BJ (cell line): Measurements from ENCODE around the gene MXRA8. TPM values are rescaled to one million over a fixed set of nuclear protein-coding genes. Genes with fewer than 3 reads are reported as not detected.

ENCODE experiments used
- CTCF ChIA-PET: fragments of 350-600 bp; formaldehyde crosslinking; extraction: SDS; loops from one replicate; lab custom pipeline; 2021; ENCODE audit warnings: antibody characterized with exemption, inconsistent platforms; lab: Yijun Ruan, JAX
- POLR2A ChIA-PET: fragments of 300-600 bp; sonication (Branson Sonifier 250); formaldehyde crosslinking; extraction: SDS; loops from one replicate; lab custom pipeline; 2021; ENCODE audit warnings: antibody characterized with exemption; lab: Charles Lee
- DNase-seq: peaks from one replicate; pipeline ENCODE4 v3.0.0-alpha.2; 2011; ENCODE audit warnings: low read depth
- H3K27me3 ChIP-seq: 2 replicates; pipeline ENCODE4 v1.6.0; 2011; ENCODE audit warnings: low read length; ENCODE audit not compliant: control insufficient read depth, insufficient read depth
- H3K36me3 ChIP-seq: 2 replicates; pipeline ENCODE4 v1.5.1; 2011; ENCODE audit warnings: low read length; ENCODE audit not compliant: control insufficient read depth, insufficient read depth
- H3K4me3 ChIP-seq: 2 replicates; pipeline ENCODE4 v1.5.1; 2011; ENCODE audit warnings: low read depth, mild to moderate bottlenecking, control low read depth, low read length
- CTCF ChIP-seq: IDR thresholded peaks from 2 replicates; pipeline ENCODE4 v1.5.1; 2011; ENCODE audit warnings: low read depth, mild to moderate bottlenecking, control low read depth, inconsistent platforms, low read length, moderate library complexity; ENCODE audit not compliant: insufficient read depth
- polyA plus RNA-seq: library from polyadenylated mRNA; depleted of rRNA; stranded (reverse); fragments of >200 nt; gene quantifications from 2 replicates; pipeline ENCODE4 v1.2.3, GENCODE V29; 2011

MXRA8 gene
- polyA plus RNA-seq, 1 experiment: 702 TPM

DNA sequence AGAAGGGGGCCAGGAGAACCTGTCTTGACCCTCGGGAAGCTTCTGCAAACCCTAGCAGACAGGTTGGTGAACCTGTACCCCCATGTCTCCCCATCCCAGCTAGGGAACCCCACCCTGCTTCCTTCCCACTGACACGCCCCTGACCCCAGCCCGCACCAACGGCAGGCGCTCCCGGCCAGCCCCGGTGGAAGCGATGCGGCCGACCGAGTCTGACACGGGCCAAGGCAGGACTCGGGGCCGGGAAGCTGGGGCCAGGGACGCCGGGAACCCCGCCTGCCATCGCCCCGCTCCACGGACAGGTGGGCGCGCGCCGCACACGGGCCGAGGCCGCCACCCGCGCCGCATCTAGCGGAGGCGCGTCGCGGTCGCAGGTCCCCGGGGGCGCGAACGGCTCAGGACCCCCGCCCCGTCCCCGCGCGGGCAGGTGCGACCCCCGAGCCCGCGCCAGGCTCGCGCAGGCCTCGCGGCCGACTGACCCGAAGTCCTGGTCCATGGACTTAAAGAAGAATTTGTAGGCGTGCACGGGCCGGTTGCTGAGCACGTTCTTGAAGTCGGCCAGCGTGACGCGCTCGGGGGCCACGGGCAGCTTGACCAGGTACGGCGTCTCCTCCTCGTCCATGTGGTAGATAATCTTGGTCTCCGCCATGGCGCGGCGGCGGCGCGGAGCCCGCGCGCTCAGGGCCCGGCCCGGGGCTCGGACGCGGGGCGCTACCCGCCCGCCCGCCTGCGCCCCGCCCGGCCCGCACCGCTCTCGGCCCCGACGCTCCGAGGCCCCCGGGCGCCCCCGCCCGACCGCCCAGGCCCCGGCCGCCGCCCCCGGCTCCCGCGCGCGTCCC is 9.7 kb downstream of the MXRA8 start:
- POLR2A ChIA-PET: no interaction called here
- H3K27me3 ChIP-seq: no peaks in the 10 kb centered on the region
- peaks cover 18% of the 10 kb centered on the region for H3K36me3 ChIP-seq
- TF ChIP-seq CTCF: no peak
- peak overlapping the region; percentile 78 for H3K4me3 ChIP-seq
- no peak for DNase-seq
- CTCF ChIA-PET: interaction anchor here (0.5 to 3.6 kb wide), 15 partner anchors 9 to 346 kb away, joined by 3 to 46 read pairs (median 4); partner anchors contain the start of genes AURKAIP1 and CCNL2

DNA sequence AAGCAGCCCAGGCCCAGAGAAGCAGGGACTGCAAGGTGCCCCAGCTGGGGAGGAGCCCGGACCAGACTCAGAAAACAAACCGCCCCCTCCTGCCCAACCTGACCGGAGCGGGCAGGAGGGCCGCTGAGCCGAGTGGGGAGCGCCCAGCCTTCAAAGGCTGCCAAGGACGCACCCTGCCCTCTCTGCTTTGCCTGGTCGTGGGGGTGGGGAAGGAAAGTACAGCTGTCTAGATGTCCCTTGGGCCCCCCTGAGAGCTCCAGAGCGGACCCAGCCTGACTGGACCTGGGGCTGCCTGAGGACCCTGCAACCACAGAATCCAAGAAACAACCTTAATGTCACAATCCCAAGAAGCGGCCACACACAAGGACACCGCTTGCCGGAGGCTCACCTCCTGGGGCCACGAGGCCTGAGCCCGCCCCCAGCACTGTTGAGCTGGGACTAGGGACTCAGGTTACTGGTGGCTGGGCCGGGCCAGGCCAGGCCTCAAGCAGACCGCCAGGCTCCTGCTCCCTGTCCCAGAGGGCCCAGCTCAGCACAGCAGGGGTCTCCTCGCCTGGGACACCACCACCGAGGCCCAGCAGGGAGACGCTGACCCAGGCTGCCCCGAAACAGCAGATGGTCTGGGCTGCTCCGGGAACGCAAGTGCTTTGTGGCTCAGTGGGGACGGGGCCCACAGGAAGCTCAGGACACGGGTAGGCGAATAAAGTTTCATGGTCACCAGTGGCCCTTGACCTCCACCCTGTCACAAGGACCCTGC is 10.5 kb downstream of the MXRA8 start:
- TF ChIP-seq CTCF: no peak
- ChIA-PET POLR2A (interaction anchor here (0.5 to 0.7 kb wide), 2 partner anchors 268 to 288 kb away, joined by 4 to 8 read pairs; partner anchors contain the start of gene MIB2), CTCF (interaction anchor here (0.5 to 3.6 kb wide), 16 partner anchors 10 to 345 kb away, joined by 3 to 46 read pairs (median 4); partner anchors contain the start of genes AURKAIP1 and CCNL2)
- Histone ChIP-seq H3K4me3 (peak overlapping the region; percentile 78), H3K36me3 (peaks cover 13% of the 10 kb centered on the region), H3K27me3 (no peaks in the 10 kb centered on the region)
- DNase-seq: no peak

DNA sequence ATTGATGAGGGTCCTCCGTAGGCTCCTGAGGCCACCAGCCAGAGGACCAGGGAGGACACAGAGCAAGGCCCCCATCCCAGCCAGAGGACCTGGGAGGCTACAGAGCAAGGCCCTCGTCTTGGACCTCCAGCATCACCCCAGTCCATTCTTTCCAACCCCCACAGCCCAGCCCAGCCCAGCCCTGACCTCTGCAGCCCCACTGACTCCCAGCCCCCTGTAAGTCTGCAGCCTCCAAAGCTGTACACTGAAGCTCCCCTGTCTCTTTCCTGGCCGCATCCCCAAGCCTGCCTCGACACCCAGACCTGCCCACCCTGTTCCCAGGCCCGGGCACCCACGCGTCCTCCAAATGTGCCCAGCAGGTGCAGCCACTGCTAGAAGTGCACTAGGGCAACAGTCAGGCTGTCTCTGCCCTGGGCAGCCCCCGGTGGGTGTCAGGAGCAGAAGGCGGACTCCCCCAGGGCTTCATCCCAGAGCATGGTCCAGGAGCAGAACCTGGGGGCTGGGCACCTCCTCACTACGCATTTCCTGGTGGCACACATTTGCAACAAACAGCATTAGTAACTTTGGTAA is 11.2 kb downstream of the MXRA8 start:
- H3K4me3 ChIP-seq: peak overlapping the region; percentile 78
- H3K36me3 ChIP-seq: peaks cover 8% of the 10 kb centered on the region
- no peak for DNase-seq
- TF ChIP-seq CTCF: no peak
- POLR2A ChIA-PET: interaction anchor here (0.5 to 0.7 kb wide), 2 partner anchors 268 to 287 kb away, joined by 4 to 8 read pairs; partner anchors contain the start of gene MIB2
- no peaks in the 10 kb centered on the region for H3K27me3 ChIP-seq
- CTCF ChIA-PET: interaction anchor here (1.0 to 3.6 kb wide), 8 partner anchors 11 to 225 kb away, joined by 4 to 46 read pairs (median 8); partner anchors contain the start of gene AURKAIP1

DNA sequence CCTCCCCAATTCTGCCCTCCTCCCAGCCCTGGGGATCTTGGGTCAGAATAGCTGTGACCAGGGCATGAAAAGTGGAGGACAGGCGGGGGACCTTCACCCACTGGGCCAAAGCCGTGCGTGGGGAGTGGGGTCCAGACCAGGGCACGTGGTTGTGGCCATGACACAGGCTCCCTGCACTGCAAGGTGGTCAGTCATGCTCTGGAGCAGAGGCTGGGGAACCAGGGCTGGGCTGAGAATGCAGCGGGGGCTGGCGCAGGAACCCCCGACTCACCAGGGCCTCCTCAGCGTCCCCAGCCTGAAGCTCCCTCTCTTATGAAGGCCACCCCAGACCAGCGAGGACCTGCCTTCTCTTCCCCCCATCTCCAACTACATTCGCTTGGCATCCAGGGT is 11.9 kb downstream of the MXRA8 start:
- no peak for TF ChIP-seq CTCF
- Histone ChIP-seq H3K27me3 (no peaks in the 10 kb centered on the region), H3K4me3 (no peak overlapping the region), H3K36me3 (peaks cover 8% of the 10 kb centered on the region)
- POLR2A ChIA-PET: no interaction called here
- no peak for DNase-seq
- CTCF ChIA-PET: interaction anchor here (1.3 to 3.6 kb wide), 4 partner anchors 11 to 41 kb away, joined by 4 to 13 read pairs (median 9); no protein-coding TSS in a partner anchor
